HS-27A (cell line): ENCODE data around the gene TBC1D14.
A peak's percentile ranks its signal among the peaks of the same experiment; 100 is the strongest.

Experiments
- DNase-seq: peaks from one replicate; pipeline ENCODE4 v3.0.0-alpha.2; 2012; ENCODE audit warnings: low read depth, missing footprints

Gene TBC1D14

GRCh38 chr4:7023486-7023885 lies 113.9 kb downstream of the TBC1D14 start:
- no peak for DNase-seq

GRCh38 chr4:7023901-7024300 lies 114.3 kb downstream of the TBC1D14 start:
- DNase-seq, result no peak

DNA sequence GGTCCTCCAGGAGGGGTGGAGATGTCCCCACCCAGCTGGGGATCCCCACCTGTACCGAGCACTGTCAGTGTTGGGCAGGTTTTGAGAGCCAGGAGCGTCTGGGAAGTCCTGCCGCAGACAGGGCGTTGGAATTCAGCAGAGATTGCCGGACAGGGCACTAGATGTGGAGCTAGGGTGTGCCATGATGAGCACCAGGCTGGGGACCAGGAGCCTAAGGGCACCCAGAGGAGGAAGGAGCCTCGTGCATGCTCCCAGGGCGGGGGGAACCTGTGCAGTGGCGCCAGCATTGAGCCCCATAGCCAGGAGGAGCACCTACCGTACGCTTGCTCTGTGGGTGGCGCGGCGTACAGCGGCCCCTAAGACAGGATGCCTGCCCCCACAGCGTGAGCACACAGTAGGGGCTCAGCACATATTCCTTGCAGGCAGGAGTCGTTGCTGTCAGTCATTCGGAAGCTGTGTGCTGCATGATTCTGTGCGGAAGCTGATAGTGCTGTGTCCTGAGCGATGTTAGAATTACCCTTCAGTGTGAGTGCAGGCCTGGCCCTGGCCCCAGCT lies 114.8 kb downstream of the TBC1D14 start:
- DNase-seq, result no peak

- no peak for DNase-seq
These were observed 115.5 kb downstream of the TBC1D14 start for GRCh38 chr4:7025040-7025602.

GRCh38 chr4:7026107-7026506 lies 116.5 kb downstream of the TBC1D14 start:
- no peak for DNase-seq

DNA sequence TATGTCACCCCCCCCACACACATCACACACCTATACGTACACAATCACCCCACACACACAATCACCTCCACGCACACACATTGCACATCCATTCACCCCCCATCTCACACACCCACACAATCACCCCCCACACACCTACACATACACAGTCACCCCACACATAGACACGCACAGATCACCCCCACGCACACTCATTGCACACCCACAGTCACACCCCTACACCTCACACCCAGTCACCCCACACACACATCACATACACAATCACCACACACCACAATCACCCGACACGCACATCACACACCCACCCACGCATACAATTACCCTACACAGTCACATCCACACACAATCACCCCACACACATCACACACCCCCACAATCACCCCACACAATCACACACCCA lies 117.7 kb downstream of the TBC1D14 start:
- DNase-seq, result no peak

DNA sequence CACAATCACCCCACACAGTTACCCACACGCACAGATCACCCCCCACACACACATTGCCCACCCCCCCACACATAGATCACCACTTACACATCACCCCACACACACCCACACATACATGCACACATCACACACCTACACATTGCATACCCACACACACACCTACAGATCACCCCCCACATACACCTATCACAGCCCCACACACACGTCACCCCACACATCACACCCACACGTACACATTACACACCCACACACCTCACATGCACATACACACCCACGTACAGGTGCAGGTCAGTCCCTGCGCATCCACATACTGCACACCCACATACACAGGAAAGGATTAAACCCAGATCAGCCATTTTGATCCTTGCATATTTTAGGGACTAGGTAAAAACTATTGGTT lies 118.3 kb downstream of the TBC1D14 start:
- no peak for DNase-seq

DNA sequence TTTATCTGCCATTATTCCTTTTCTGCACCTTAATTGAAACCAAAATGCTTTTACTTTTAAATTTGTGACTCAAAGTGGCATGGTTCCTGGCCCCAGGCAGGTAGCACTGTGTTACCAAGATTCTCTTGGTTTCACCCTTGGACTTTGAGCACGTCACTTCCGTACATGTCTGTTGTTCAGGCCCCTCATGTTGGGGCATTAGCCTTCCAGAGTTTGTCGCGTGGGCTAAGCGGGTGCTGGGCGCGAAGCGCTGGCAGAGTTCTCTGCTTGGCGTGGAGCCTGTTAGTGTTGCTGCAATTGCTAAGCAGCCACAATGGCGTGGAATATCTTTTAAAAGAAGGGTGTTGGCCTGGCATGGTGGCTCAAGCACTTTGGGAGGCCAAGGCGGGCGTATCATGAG lies 119.6 kb downstream of the TBC1D14 start:
- DNase-seq, result no peak

GRCh38 chr4:7029921-7030320 lies 120.3 kb downstream of the TBC1D14 start:
- DNase-seq, result no peak

- no peak for DNase-seq
These were observed 121.2 kb downstream of the TBC1D14 start for GRCh38 chr4:7030856-7031255.

GRCh38 chr4:7031558-7032449 lies 122.2 kb downstream of the TBC1D14 start:
- DNase-seq, result no peak

GRCh38 chr4:7032596-7032995 lies 123.0 kb downstream of the TBC1D14 start:
- DNase-seq, result no peak

GRCh38 chr4:7034262-7035081 lies 124.8 kb downstream of the TBC1D14 start:
- no peak for DNase-seq

- no peak for DNase-seq
These were observed 127.8 kb downstream of the TBC1D14 start for GRCh38 chr4:7037425-7037824.

- DNase-seq, result no peak
These were observed 131.1 kb downstream of the TBC1D14 start for GRCh38 chr4:7040765-7041164.

DNA sequence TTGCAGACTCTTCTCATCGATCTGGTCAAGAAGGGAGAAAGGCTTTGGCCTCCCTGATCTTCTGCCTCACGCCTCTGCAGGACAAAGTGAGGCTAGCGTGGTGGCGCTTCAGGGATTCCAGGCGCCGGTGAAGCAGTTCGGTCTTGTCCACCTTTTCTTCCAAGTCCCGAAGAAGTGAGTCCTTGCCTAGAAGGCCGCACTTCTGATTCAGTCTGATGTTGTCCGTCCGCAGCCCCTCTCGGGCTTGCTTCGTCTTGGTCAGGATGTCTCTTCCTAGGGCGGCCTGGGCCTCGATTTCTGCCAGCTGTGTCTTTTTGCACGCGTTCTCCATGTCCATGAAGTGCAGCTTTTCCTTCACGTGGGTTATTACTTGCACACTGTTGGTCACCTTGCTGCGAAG lies 131.6 kb downstream of the TBC1D14 start:
- DNase-seq, result no peak

GRCh38 chr4:7041801-7042502 lies 132.3 kb downstream of the TBC1D14 start:
- DNase-seq, result no peak

GRCh38 chr4:7042503-7043283 lies 133.1 kb downstream of the TBC1D14 start:
- peak; percentile 74 for DNase-seq

DNA sequence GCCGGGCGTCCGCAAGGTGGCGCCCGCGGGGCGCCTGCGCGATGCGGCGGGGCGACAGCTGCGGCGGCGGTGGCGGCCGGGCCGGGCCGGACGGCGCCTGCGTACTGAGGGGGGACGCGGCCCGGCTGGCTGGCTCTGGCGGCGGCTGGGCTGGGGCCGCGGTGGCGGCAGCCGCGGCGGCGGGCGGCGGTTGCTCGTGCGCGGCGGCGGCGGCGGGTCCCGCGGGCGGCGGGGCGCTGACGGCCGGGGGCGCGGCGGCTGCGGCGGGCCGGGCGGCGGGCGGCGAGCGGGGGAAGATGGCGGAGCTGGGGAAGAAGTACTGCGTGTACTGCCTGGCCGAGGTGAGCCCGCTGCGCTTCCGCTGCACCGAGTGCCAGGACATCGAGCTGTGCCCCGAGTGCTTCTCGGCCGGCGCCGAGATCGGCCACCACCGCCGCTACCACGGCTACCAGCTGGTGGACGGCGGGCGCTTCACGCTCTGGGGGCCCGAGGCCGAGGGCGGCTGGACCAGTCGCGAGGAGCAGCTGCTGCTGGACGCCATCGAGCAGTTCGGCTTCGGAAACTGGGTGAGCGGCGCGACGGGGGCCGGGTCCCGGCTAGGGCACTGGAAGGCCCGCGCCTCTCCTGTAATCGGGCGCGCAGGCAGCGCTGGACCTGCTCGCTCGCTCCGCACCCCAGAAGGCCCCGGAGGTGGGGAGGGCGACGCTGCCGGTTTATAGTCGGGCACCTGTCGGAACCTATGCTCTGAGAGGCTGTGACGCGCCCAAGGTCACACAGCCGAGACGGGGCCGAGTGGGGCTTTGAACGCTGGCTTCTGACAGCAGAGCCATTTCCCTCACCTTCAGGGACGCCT lies 133.9 kb downstream of the TBC1D14 start, which contains the start of gene TADA2B:
TADA2B (plus strand) TSS at position 89 of the 853 bp plus-strand sequence; CDS start at position 297, 208 bp downstream.
- no peak for DNase-seq
